Activated CD4-positive, alpha-beta memory T cell treated with anti-CD3 and anti-CD28 coated beads, Interleukin-2, amount 10 ng/mL, durations not matched to agents 7 days and 5 days (primary cell): Measurements from ENCODE around the gene RAB14. TPM values are rescaled to one million over a fixed set of nuclear protein-coding genes. Genes with fewer than 3 reads are reported as not detected.

ENCODE experiments used
- CTCF ChIA-PET: fragments of 350-600 bp; sonication (Branson Sonifier 250); formaldehyde crosslinking; loops from one replicate; lab custom pipeline; 2021; ENCODE audit warnings: antibody characterized with exemption, inconsistent platforms; lab: Charles Lee
- POLR2A ChIA-PET: fragments of 350-600 bp; sonication (Branson Sonifier 250); formaldehyde crosslinking; loops from one replicate; lab custom pipeline; 2021; ENCODE audit warnings: antibody characterized with exemption; lab: Charles Lee
- DNase-seq: peaks from one replicate; pipeline ENCODE4 v3.0.0-alpha.2; 2020
- H3K27ac Mint-ChIP-seq: one replicate; pipeline ENCODE4 v1.8.0; 2021; ENCODE audit warnings: mild to moderate bottlenecking, mixed read lengths
- H3K27me3 Mint-ChIP-seq: one replicate; pipeline ENCODE4 v1.8.0; 2021; ENCODE audit warnings: mixed read lengths
- H3K36me3 Mint-ChIP-seq: one replicate; pipeline ENCODE4 v1.8.0; 2021; ENCODE audit warnings: low read depth, mixed read lengths
- H3K4me1 Mint-ChIP-seq: one replicate; pipeline ENCODE4 v1.8.0; 2021; ENCODE audit warnings: mixed read lengths
- H3K4me3 Mint-ChIP-seq: one replicate; pipeline ENCODE4 v1.8.0; 2021; ENCODE audit warnings: mild to moderate bottlenecking, mixed read lengths
- H3K9me3 Mint-ChIP-seq: one replicate; pipeline ENCODE4 v1.8.0; 2021; ENCODE audit warnings: mixed read lengths
- total RNA-seq, 2 experiments: library from RNA; stranded (reverse); gene quantifications; one replicate each; pipeline ENCODE4 v1.2.3, GENCODE V29; 2021

The RAB14 gene
- total RNA-seq, 2 experiments from 2014 or later = 65.8 to 68.1 TPM

- POLR2A ChIA-PET = no interaction called here
- CTCF ChIA-PET = interaction anchor here (1.7 to 2.3 kb wide), 2 partner anchors 21 to 44 kb away, joined by 5 to 14 read pairs; no protein-coding TSS in a partner anchor
- no peak overlapping the region for H3K27ac Mint-ChIP-seq
These were observed 32.5 kb upstream of the RAB14 start for GRCh38 chr9:121233906-121234831.

GRCh38 chr9:121232251-121232650 is 30.6 kb upstream of the RAB14 start:
- H3K4me3 Mint-ChIP-seq = no peak overlapping the region
- CTCF ChIA-PET = no interaction called here

More at GRCh38 chr9:121233906-121234831, 32.5 kb upstream of the RAB14 start:
- Mint-ChIP-seq H3K36me3 (peaks cover 3% of the 10 kb centered on the region), H3K4me1 (peaks cover 3% of the 10 kb centered on the region), H3K27me3 (no peaks in the 10 kb centered on the region), H3K9me3 (no peaks in the 10 kb centered on the region), H3K4me3 (no peak overlapping the region)
- DNase-seq = no peak

GRCh38 chr9:121230256-121230655 is 28.6 kb upstream of the RAB14 start:
- H3K36me3 Mint-ChIP-seq = peaks cover 3% of the 10 kb centered on the region
- H3K4me3 Mint-ChIP-seq = no peak overlapping the region
- CTCF ChIA-PET = interaction anchor here (0.9 to 1.4 kb wide), 3 partner anchors 15 to 49 kb away, joined by 3 read pairs; no protein-coding TSS in a partner anchor
- POLR2A ChIA-PET = no interaction called here
- no peaks in the 10 kb centered on the region for H3K27me3 Mint-ChIP-seq
- H3K4me1 Mint-ChIP-seq = peaks cover 5% of the 10 kb centered on the region
- no peak overlapping the region for H3K27ac Mint-ChIP-seq
- H3K9me3 Mint-ChIP-seq = no peaks in the 10 kb centered on the region
- no peak for DNase-seq

More at GRCh38 chr9:121232251-121232650, 30.6 kb upstream of the RAB14 start:
- DNase-seq = no peak
- Mint-ChIP-seq H3K36me3 (peaks cover 3% of the 10 kb centered on the region), H3K9me3 (no peaks in the 10 kb centered on the region), H3K27me3 (no peaks in the 10 kb centered on the region), H3K4me1 (peaks cover 5% of the 10 kb centered on the region), H3K27ac (no peak overlapping the region)
- POLR2A ChIA-PET = no interaction called here

GRCh38 chr9:121227862-121228261 is 26.2 kb upstream of the RAB14 start:
- Mint-ChIP-seq H3K27me3 (no peaks in the 10 kb centered on the region), H3K4me1 (peaks cover 2% of the 10 kb centered on the region), H3K36me3 (peaks cover 3% of the 10 kb centered on the region), H3K27ac (no peak overlapping the region), H3K4me3 (no peak overlapping the region), H3K9me3 (no peaks in the 10 kb centered on the region)
- no peak for DNase-seq
- POLR2A ChIA-PET = no interaction called here
- CTCF ChIA-PET = no interaction called here

GRCh38 chr9:121226175-121226574 is 24.5 kb upstream of the RAB14 start:
- CTCF ChIA-PET = interaction anchor here (0.6 to 1.6 kb wide), 3 partner anchors 13 to 95 kb away, joined by 3 to 7 read pairs (median 4); no protein-coding TSS in a partner anchor
- Mint-ChIP-seq H3K27me3 (no peaks in the 10 kb centered on the region), H3K9me3 (no peaks in the 10 kb centered on the region), H3K4me3 (no peak overlapping the region), H3K36me3 (no peaks in the 10 kb centered on the region), H3K27ac (no peak overlapping the region), H3K4me1 (peaks cover 2% of the 10 kb centered on the region)
- DNase-seq = no peak
- POLR2A ChIA-PET = no interaction called here

GRCh38 chr9:121225240-121225639 is 23.6 kb upstream of the RAB14 start:
- no peak for DNase-seq
- Mint-ChIP-seq H3K4me3 (no peak overlapping the region), H3K9me3 (no peaks in the 10 kb centered on the region), H3K27ac (no peak overlapping the region), H3K27me3 (no peaks in the 10 kb centered on the region), H3K4me1 (peaks cover 4% of the 10 kb centered on the region), H3K36me3 (peaks cover 2% of the 10 kb centered on the region)
- POLR2A ChIA-PET = no interaction called here
- CTCF ChIA-PET = interaction anchor here (0.9 to 5.2 kb wide), 3 partner anchors 14 to 160 kb away, joined by 3 to 30 read pairs (median 3); no protein-coding TSS in a partner anchor

- ChIA-PET POLR2A (interaction anchor here (0.6 kb wide), 1 partner anchor 86 kb away, joined by 3 read pairs; no protein-coding TSS in a partner anchor), CTCF (interaction anchor here (0.9 to 5.2 kb wide), 3 partner anchors 11 to 180 kb away, joined by 3 to 30 read pairs (median 4); no protein-coding TSS in a partner anchor)
- H3K36me3 Mint-ChIP-seq = peaks cover 6% of the 10 kb centered on the region
- peaks cover 8% of the 10 kb centered on the region for H3K4me1 Mint-ChIP-seq
- no peak overlapping the region for H3K27ac Mint-ChIP-seq
- H3K4me3 Mint-ChIP-seq = no peak overlapping the region
- no peaks in the 10 kb centered on the region for H3K9me3 Mint-ChIP-seq
- no peak for DNase-seq
- no peaks in the 10 kb centered on the region for H3K27me3 Mint-ChIP-seq
These were observed 21.0 kb upstream of the RAB14 start for GRCh38 chr9:121222524-121223171.

GRCh38 chr9:121221664-121222055 is 20.0 kb upstream of the RAB14 start:
- CTCF ChIA-PET = interaction anchor here (5.2 kb wide), 1 partner anchor 10 kb away, joined by 30 read pairs; no protein-coding TSS in a partner anchor
- no peak for DNase-seq
- peaks cover 6% of the 10 kb centered on the region for H3K36me3 Mint-ChIP-seq
- no peaks in the 10 kb centered on the region for H3K27me3 Mint-ChIP-seq
- no peaks in the 10 kb centered on the region for H3K9me3 Mint-ChIP-seq
- H3K4me3 Mint-ChIP-seq = no peak overlapping the region
- no peak overlapping the region for H3K27ac Mint-ChIP-seq
- POLR2A ChIA-PET = no interaction called here
- H3K4me1 Mint-ChIP-seq = peaks cover 8% of the 10 kb centered on the region

- CTCF ChIA-PET = interaction anchor here (5.2 kb wide), 1 partner anchor 9 kb away, joined by 30 read pairs; no protein-coding TSS in a partner anchor
- POLR2A ChIA-PET = no interaction called here
- Mint-ChIP-seq H3K4me1 (peaks cover 13% of the 10 kb centered on the region), H3K4me3 (no peak overlapping the region), H3K27ac (no peak overlapping the region), H3K9me3 (no peaks in the 10 kb centered on the region), H3K36me3 (peaks cover 6% of the 10 kb centered on the region), H3K27me3 (no peaks in the 10 kb centered on the region)
- DNase-seq = no peak
These were observed 19.5 kb upstream of the RAB14 start for GRCh38 chr9:121220996-121221663.

- ChIA-PET POLR2A (no interaction called here), CTCF (interaction anchor here (0.6 kb wide), 2 partner anchors 159 to 183 kb away, joined by 3 to 5 read pairs; no protein-coding TSS in a partner anchor)
- Mint-ChIP-seq H3K36me3 (peaks cover 6% of the 10 kb centered on the region), H3K9me3 (no peaks in the 10 kb centered on the region), H3K27me3 (no peaks in the 10 kb centered on the region), H3K4me3 (no peak overlapping the region), H3K27ac (no peak overlapping the region), H3K4me1 (peaks cover 15% of the 10 kb centered on the region)
- no peak for DNase-seq
These were observed 17.9 kb upstream of the RAB14 start for GRCh38 chr9:121219530-121219929.

- H3K9me3 Mint-ChIP-seq = no peaks in the 10 kb centered on the region
- CTCF ChIA-PET = interaction anchor here (0.6 to 1.1 kb wide), 2 partner anchors 9 to 122 kb away, joined by 3 read pairs; no protein-coding TSS in a partner anchor
These were observed 16.8 kb upstream of the RAB14 start for GRCh38 chr9:121218357-121219027.

More at GRCh38 chr9:121218357-121219027, 16.8 kb upstream of the RAB14 start:
- Mint-ChIP-seq H3K4me1 (peaks cover 18% of the 10 kb centered on the region), H3K27ac (no peak overlapping the region), H3K27me3 (no peaks in the 10 kb centered on the region), H3K36me3 (peaks cover 6% of the 10 kb centered on the region), H3K4me3 (no peak overlapping the region)
- DNase-seq = no peak
- POLR2A ChIA-PET = no interaction called here
